Measurements from ENCODE around the gene CACNA1E.

The CACNA1E gene

DNA sequence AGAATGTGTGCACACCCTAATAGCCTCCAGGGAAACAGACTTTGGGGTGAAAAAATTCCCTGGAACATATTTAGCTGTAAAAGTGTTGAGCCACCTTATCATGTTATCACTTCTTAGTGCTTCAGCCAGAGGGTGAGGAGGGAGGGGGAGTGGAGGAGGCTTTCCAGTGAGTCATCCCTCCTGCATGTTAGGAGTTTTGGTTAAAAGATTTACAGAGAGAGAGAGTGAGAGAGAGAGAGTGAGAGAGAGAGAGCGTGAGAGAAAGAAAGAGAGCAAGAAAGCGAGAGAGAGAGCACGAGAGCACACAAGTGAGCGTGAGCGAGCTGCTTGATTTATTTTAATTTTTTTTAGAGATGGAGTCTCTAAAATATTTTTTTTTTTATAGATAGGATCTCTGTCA lies 13.5 kb upstream of the CACNA1E start:
- no peak for FAIRE-seq
- no peak for DNase-seq (ENCODE audit: insufficient read length, low spot score)
- TF ChIP-seq, protein P1, sequence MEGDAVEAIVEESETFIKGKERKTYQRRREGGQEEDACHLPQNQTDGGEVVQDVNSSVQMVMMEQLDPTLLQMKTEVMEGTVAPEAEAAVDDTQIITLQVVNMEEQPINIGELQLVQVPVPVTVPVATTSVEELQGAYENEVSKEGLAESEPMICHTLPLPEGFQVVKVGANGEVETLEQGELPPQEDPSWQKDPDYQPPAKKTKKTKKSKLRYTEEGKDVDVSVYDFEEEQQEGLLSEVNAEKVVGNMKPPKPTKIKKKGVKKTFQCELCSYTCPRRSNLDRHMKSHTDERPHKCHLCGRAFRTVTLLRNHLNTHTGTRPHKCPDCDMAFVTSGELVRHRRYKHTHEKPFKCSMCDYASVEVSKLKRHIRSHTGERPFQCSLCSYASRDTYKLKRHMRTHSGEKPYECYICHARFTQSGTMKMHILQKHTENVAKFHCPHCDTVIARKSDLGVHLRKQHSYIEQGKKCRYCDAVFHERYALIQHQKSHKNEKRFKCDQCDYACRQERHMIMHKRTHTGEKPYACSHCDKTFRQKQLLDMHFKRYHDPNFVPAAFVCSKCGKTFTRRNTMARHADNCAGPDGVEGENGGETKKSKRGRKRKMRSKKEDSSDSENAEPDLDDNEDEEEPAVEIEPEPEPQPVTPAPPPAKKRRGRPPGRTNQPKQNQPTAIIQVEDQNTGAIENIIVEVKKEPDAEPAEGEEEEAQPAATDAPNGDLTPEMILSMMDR (IDR thresholded peaks at IDR 0.05; ENCODE audit: insufficient read depth, missing control alignments), result no peak

DNA sequence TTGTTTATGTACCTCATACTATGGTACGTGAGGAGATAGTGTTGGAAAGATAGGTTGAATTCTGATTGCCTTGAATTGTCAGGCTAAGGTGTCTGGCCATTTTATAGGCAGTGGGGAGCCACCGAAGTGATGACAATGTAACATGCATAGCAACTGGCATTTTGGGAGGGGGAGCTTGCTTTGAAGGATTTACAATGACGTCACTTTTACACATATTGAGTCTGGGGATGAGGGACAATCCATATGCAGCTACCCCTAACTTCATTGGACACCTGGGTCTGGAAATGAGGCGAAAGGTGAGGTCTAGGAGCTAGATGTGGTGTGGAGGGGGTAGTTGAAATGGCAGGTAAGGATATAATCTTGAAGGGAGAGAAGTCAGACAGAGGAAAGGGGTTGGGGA lies 7.7 kb upstream of the CACNA1E start:
- DNase-seq (ENCODE audit: insufficient read length, low spot score) (no peak), FAIRE-seq (no peak)
- TF ChIP-seq, protein P1 (IDR thresholded peaks at IDR 0.05; ENCODE audit: insufficient read depth, missing control alignments), result no peak

DNA sequence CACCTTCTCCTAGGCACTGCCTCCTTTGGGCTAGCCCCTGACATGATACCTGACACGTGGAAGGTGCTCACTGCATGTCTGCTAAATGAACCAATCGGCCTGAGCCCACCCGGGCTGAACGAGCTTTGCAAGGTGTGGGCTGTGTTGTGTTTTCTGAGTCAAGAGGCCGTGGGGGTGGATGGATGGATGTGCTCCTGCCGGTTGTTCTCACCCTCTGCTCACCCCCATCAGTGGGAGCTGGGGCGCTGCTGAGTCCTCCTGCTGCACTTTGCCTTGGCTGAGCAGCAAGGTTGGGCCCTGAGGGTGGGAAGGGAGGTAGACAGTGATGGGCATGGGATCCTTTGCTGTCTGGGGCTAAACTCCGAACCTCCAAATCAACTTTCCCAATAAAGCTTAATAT lies 6.7 kb upstream of the CACNA1E start:
- TF ChIP-seq, protein P1 (IDR thresholded peaks at IDR 0.05; ENCODE audit: insufficient read depth, missing control alignments), result no peak
- FAIRE-seq, result no peak

DNA sequence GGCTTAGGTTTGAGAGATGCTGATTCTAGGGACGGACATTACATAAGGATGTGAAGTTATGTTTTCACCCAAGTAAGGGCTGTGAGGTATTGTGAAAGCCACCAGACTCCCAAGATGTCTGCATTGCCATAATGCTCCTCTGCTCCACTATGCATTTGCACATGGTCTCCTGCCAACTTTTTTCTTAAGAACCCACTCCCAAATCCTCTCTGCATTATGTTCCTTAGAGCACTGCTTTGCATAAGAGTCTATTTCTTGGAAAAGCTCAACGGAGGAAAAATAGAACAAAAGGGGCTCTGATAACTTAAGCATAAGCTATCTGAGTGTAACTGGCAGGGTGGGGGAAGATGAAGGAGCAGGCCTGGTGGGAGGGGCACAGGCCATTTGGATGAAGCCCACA lies 5.0 kb upstream of the CACNA1E start:
- no peak for DNase-seq (ENCODE audit: insufficient read length, low spot score)
- FAIRE-seq, result no peak
- TF ChIP-seq, protein P1 (IDR thresholded peaks at IDR 0.05; ENCODE audit: insufficient read depth, missing control alignments), result no peak

More for the DNA sequence above, 6.7 kb upstream of the CACNA1E start:
- DNase-seq (ENCODE audit: insufficient read length, low spot score), result no peak

DNA sequence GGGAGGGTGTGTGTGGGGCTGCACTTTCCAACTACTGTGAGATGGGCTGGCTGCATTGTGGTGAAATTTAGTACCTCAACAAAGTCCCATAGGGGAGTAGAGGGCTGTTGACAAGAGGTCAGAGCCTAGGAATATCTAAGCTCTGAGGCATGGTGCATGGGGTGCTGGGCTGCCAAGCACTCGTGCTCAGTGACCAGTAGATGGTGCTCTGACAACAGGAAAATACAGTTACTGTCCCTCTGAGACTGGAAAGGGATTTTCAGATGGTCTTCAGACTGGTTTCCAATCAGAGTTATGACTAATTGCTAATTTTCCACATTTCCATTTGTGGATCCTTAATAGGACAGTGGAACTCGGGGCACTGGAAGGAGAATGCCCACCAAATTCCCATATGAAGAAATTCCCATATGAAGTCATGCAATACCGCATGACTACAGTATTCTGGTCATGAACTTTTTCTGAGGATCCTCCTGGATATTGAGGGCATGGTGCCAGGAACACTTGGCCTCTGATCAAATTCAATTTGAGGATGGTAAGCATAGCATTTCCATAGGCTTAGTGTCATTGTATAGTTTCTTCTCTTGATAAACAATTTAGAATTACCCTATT lies 4.1 kb upstream of the CACNA1E start:
- peak; percentile 95 for FAIRE-seq
- DNase-seq (ENCODE audit: insufficient read length, low spot score), result peak; percentile 64

DNA sequence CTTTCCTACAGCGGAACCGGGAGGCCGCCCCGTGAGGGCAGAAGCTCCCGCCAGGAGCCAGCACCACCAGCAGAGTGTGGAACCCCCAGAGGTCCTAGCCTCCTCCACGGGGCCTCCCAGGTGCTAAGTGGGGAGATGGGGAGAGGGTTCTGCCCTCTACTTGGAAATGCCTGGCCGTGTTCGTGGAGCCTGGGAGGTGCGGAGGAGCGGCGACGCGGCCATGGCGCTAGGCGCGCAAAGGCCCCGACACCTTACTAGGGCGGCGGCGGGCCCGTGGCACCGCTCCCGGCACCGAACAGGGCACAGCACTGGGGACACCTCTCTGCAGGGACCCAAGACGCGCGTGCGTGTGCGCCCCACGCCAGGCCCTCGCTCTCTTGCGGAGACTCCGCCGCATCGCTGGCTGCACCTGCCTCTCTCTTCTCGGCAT lies 1.3 kb upstream of the CACNA1E start:
- TF ChIP-seq, protein P1 (IDR thresholded peaks at IDR 0.05; ENCODE audit: insufficient read depth, missing control alignments), result no peak
- no peak for DNase-seq (ENCODE audit: insufficient read length, low spot score)
- no peak for FAIRE-seq

More for the DNA sequence above, 4.1 kb upstream of the CACNA1E start:
- TF ChIP-seq, protein P1 (IDR thresholded peaks at IDR 0.05; ENCODE audit: insufficient read depth, missing control alignments), result peak; percentile 99

DNA sequence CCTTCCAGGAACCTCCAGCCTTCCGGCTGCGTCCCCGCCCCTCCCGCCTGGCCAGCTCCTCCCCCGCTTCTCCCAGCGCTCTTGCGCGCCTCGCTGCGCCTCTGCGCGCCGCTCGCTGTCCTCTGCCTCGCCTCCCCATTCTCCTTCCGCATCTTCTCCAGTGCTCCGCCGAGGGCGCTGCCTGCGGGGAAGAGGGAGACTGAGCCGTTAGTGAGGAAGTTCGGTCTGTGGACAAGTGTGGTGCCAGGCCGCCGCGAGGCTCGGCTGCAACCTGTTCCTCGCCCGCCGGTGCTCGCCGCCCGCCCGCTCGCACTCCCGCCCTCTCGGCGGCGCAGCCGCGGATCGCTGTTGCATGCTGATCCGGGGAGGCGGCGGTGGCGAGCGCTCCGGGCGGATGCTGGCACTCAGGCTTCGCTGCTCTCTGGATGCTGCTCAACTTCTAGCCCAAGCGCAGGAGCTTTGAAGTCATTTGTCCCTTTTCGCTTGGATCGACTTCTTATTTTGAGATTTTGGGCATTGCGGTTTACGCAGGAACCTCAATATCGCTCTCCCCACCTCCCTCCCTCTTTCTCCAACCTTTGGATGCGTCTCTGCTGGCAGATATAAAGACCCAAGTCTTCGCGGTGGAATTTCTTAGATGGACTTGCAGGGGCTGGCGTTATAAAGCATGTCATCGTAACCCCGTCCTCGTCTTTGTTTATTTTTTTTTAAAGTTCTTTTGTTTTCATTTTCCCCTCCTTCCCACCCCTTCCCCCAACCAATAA lies 614 bp upstream of the CACNA1E start:
- TF ChIP-seq, protein P1 (IDR thresholded peaks at IDR 0.05; ENCODE audit: insufficient read depth, missing control alignments), result no peak
- FAIRE-seq (no peak), DNase-seq (ENCODE audit: insufficient read length, low spot score) (no peak)
